ENCODE measurements around the gene GRIA1. TPM values are rescaled to one million over a fixed set of nuclear protein-coding genes. Genes with fewer than 3 reads are reported as not detected.

GRIA1 gene
- total and polyA plus RNA-seq, 10 of the 15 experiments (the other 5 are each of a cell fraction or from before 2014, with no cell fraction given): 0.04 to 0.18 (median 0.04) TPM; not detected in 7

DNA sequence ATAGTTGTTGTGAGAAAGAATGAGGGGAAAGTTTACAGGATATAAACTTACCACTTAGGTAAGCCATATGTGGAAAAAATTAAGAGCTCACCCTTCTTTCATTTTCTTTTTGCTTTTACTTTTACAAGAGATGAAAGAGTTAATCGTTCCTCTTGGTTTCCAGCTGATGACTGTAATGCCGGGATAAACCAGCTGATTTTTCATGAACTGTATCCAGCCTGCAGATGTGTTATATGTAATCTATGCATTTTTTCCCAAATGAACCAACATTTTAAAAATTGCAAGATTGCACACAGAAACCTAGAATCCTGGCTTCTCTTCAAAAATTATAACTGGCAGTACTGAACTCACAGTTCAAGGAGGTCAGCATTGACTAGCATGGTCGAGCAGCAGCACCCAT, 185.9 kb downstream of the GRIA1 start:
- WGBS (ENCODE audit: insufficient coverage, insufficient replicate concordance, low lambda C conversion rate, missing lambda C conversion rate): 50% methylated on average over 3 of the region's 3 CpGs

More for the DNA sequence above, 185.9 kb downstream of the GRIA1 start:
- Histone ChIP-seq H3K9me3 (replicated peaks; ENCODE audit: control insufficient read depth, insufficient read depth, low read length) (no peaks in the 10 kb centered on the region), H3K27ac (ENCODE audit: control insufficient read depth, insufficient read depth) (no peak overlapping the region), H2AFZ (ENCODE audit: control insufficient read depth, low read depth, low read length) (no peak overlapping the region), H3K9ac (ENCODE audit: control insufficient read depth, insufficient read depth, low read length) (no peak overlapping the region), H3K4me2 (ENCODE audit: control insufficient read depth, insufficient read depth) (no peak overlapping the region), H3K4me1 (ENCODE audit: control insufficient read depth, insufficient read depth, low read length) (no peaks in the 10 kb centered on the region), H3K4me3 (no peak overlapping the region), H3K79me2 (ENCODE audit: control insufficient read depth, insufficient read depth, low read length) (no peaks in the 10 kb centered on the region), H4K20me1 (ENCODE audit: control insufficient read depth, insufficient read depth) (no peaks in the 10 kb centered on the region), H3K36me3 (ENCODE audit: control insufficient read depth in 2 of 2, insufficient read depth in 2 of 2, low read length in 1 of 2) (no peaks in the 10 kb centered on the region), H3K27me3 (replicated peaks in 1 of 2; ENCODE audit: control insufficient read depth in 2 of 2, insufficient read depth in 2 of 2, low read length in 1 of 2) (no peaks in the 10 kb centered on the region)
- intact Hi-C loops (cut with micrococcal nuclease; ENCODE audit: unreplicated experiment): no loop called here
- ChIA-PET RAD21 (ENCODE audit: unreplicated experiment) (no interaction called here), CTCF (no interaction called here), POLR2A (no interaction called here), SMC1A (ENCODE audit: uncharacterized antibody, unreplicated experiment) (interaction anchor here (1.1 kb wide), 1 partner anchor 9 kb away, joined by 3 read pairs; no protein-coding TSS in a partner anchor)
- in situ Hi-C loops (cut with MboI): no loop called here
- no peak for TF ChIP-seq TCF7 (IDR thresholded peaks at IDR 0.05; ENCODE audit: borderline replicate concordance)
- TF ChIP-seq EED (IDR thresholded peaks at IDR 0.05; ENCODE audit: low read depth): no peak
- no peak for TF ChIP-seq YBX1 (IDR thresholded peaks at IDR 0.05)
- TF ChIP-seq, protein P1, sequence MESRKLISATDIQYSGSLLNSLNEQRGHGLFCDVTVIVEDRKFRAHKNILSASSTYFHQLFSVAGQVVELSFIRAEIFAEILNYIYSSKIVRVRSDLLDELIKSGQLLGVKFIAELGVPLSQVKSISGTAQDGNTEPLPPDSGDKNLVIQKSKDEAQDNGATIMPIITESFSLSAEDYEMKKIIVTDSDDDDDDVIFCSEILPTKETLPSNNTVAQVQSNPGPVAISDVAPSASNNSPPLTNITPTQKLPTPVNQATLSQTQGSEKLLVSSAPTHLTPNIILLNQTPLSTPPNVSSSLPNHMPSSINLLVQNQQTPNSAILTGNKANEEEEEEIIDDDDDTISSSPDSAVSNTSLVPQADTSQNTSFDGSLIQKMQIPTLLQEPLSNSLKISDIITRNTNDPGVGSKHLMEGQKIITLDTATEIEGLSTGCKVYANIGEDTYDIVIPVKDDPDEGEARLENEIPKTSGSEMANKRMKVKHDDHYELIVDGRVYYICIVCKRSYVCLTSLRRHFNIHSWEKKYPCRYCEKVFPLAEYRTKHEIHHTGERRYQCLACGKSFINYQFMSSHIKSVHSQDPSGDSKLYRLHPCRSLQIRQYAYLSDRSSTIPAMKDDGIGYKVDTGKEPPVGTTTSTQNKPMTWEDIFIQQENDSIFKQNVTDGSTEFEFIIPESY (IDR thresholded peaks at IDR 0.05): no peak
- TF ChIP-seq, protein P2, sequence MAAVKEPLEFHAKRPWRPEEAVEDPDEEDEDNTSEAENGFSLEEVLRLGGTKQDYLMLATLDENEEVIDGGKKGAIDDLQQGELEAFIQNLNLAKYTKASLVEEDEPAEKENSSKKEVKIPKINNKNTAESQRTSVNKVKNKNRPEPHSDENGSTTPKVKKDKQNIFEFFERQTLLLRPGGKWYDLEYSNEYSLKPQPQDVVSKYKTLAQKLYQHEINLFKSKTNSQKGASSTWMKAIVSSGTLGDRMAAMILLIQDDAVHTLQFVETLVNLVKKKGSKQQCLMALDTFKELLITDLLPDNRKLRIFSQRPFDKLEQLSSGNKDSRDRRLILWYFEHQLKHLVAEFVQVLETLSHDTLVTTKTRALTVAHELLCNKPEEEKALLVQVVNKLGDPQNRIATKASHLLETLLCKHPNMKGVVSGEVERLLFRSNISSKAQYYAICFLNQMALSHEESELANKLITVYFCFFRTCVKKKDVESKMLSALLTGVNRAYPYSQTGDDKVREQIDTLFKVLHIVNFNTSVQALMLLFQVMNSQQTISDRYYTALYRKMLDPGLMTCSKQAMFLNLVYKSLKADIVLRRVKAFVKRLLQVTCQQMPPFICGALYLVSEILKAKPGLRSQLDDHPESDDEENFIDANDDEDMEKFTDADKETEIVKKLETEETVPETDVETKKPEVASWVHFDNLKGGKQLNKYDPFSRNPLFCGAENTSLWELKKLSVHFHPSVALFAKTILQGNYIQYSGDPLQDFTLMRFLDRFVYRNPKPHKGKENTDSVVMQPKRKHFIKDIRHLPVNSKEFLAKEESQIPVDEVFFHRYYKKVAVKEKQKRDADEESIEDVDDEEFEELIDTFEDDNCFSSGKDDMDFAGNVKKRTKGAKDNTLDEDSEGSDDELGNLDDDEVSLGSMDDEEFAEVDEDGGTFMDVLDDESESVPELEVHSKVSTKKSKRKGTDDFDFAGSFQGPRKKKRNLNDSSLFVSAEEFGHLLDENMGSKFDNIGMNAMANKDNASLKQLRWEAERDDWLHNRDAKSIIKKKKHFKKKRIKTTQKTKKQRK (IDR thresholded peaks at IDR 0.05; ENCODE audit: low read depth, low read length): no peak
- TF ChIP-seq GATAD2B (conservative IDR thresholded peaks at IDR 0.05; ENCODE audit: low read depth): no peak
- TF ChIP-seq, protein P3, sequence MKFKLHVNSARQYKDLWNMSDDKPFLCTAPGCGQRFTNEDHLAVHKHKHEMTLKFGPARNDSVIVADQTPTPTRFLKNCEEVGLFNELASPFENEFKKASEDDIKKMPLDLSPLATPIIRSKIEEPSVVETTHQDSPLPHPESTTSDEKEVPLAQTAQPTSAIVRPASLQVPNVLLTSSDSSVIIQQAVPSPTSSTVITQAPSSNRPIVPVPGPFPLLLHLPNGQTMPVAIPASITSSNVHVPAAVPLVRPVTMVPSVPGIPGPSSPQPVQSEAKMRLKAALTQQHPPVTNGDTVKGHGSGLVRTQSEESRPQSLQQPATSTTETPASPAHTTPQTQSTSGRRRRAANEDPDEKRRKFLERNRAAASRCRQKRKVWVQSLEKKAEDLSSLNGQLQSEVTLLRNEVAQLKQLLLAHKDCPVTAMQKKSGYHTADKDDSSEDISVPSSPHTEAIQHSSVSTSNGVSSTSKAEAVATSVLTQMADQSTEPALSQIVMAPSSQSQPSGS (IDR thresholded peaks at IDR 0.05; ENCODE audit: low read length): no peak
- TF ChIP-seq RAD51 (IDR thresholded peaks at IDR 0.05): no peak
- no peak for TF ChIP-seq FOS (IDR thresholded peaks at IDR 0.05; ENCODE audit: borderline replicate concordance, extremely low read depth, insufficient read length)
- TF ChIP-seq STAT1 (conservative IDR thresholded peaks at IDR 0.05): no peak
- TF ChIP-seq SP1 (IDR thresholded peaks at IDR 0.05; ENCODE audit: low read depth, low read length): no peak
- no peak for TF ChIP-seq TARDBP (IDR thresholded peaks at IDR 0.05; ENCODE audit: borderline replicate concordance)
- no peak for TF ChIP-seq ZNF24 (IDR thresholded peaks at IDR 0.05)
- TF ChIP-seq NR2C1 (IDR thresholded peaks at IDR 0.05): no peak
- TF ChIP-seq, protein P4, sequence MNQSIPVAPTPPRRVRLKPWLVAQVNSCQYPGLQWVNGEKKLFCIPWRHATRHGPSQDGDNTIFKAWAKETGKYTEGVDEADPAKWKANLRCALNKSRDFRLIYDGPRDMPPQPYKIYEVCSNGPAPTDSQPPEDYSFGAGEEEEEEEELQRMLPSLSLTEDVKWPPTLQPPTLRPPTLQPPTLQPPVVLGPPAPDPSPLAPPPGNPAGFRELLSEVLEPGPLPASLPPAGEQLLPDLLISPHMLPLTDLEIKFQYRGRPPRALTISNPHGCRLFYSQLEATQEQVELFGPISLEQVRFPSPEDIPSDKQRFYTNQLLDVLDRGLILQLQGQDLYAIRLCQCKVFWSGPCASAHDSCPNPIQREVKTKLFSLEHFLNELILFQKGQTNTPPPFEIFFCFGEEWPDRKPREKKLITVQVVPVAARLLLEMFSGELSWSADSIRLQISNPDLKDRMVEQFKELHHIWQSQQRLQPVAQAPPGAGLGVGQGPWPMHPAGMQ (IDR thresholded peaks at IDR 0.05; ENCODE audit: borderline replicate concordance): no peak
- TF ChIP-seq IRF4 (IDR thresholded peaks at IDR 0.05; ENCODE audit: low read depth, low read length): no peak
- TF ChIP-seq BCL11A (IDR thresholded peaks at IDR 0.05; ENCODE audit: low read depth, low read length): no peak
- DNase-seq (ENCODE audit: low read depth, low spot score): no peak
- no peak for FAIRE-seq
- ATAC-seq: no peak
- BruUV-seq (replicated peaks): no TSS peak

Data from GM12878 (cell line).